A673 (cell line): ENCODE data around the gene LFNG. TPM values are rescaled to one million over a fixed set of nuclear protein-coding genes. Genes with fewer than 3 reads are reported as not detected.

ENCODE experiments used
- BruUV-seq: library from RNA; stranded (reverse); fragments of 400-500 nt; replicated peaks from 2 replicates; lab custom pipeline; 2021; lab: Mats Ljungman, UMichigan
- CTCF ChIA-PET: fragments of 300-600 bp; sonication (Branson Sonifier 250); formaldehyde crosslinking; loops from one replicate; lab custom pipeline; 2022; ENCODE audit warnings: antibody characterized with exemption; lab: Charles Lee
- POLR2A ChIA-PET: fragments of 300-600 bp; sonication (Branson Sonifier 250); formaldehyde crosslinking; loops from one replicate; lab custom pipeline; 2022; ENCODE audit warnings: antibody characterized with exemption; ENCODE audit not compliant: low non-redundant PET; lab: Charles Lee
- DNase-seq: peaks from one replicate; pipeline ENCODE4 v3.0.0-alpha.2; 2015; ENCODE audit warnings: low spot score
- H3K27ac ChIP-seq: fragments of 200-600 bp; sonication (generic); 2 replicates; pipeline ENCODE4 v1.5.1; 2016; ENCODE audit warnings: mixed run types, low read depth, mild to moderate bottlenecking, mixed read lengths, antibody characterized with exemption, low read length; ENCODE audit not compliant: poor library complexity, severe bottlenecking
- H3K27me3 ChIP-seq: fragments of 200-600 bp; sonication (generic); replicated peaks from 2 replicates; pipeline ENCODE4 v1.6.1; 2017; ENCODE audit warnings: mixed run types, low read depth, mild to moderate bottlenecking, mixed read lengths, antibody characterized with exemption, low read length; ENCODE audit not compliant: insufficient read depth, poor library complexity
- H3K36me3 ChIP-seq: fragments of 200-600 bp; sonication (generic); 2 replicates; pipeline ENCODE4 v1.6.1; 2016; ENCODE audit warnings: mixed run types, mild to moderate bottlenecking, mixed read lengths, antibody characterized with exemption, low read length; ENCODE audit not compliant: insufficient read depth, poor library complexity, severe bottlenecking
- H3K4me1 ChIP-seq: fragments of 200-600 bp; sonication (generic); 2 replicates; pipeline ENCODE4 v1.6.1; 2017; ENCODE audit warnings: mixed run types, mild to moderate bottlenecking, mixed read lengths, antibody characterized with exemption, low read length; ENCODE audit not compliant: insufficient read depth, poor library complexity, severe bottlenecking
- H3K4me3 ChIP-seq: fragments of 200-600 bp; sonication (generic); 2 replicates; pipeline ENCODE4 v1.5.1; 2016; ENCODE audit warnings: low read depth, mixed run types, mild to moderate bottlenecking, mixed read lengths, low read length; ENCODE audit not compliant: poor library complexity, severe bottlenecking
- H3K9me3 ChIP-seq: fragments of 200-600 bp; sonication (generic); 2 replicates; pipeline ENCODE4 v1.6.1; 2016; ENCODE audit warnings: mixed run types, low read depth, mild to moderate bottlenecking, mixed read lengths, antibody characterized with exemption, low read length; ENCODE audit not compliant: poor library complexity, severe bottlenecking
- CTCF ChIP-seq: fragments of 300-800, 200-600 bp; sonication (generic); conservative IDR thresholded peaks from 2 replicates; pipeline ENCODE4 v1.5.1; 2017; ENCODE audit warnings: low read depth, mild to moderate bottlenecking, antibody characterized with exemption, low read length, moderate library complexity, mixed read lengths
- EZH2 ChIP-seq: fragments of 200-600 bp; sonication (generic); IDR thresholded peaks from 2 replicates; pipeline ENCODE4 v1.6.1; 2017; ENCODE audit warnings: borderline replicate concordance, low read depth, mild to moderate bottlenecking, mixed read lengths, antibody characterized with exemption, low read length; ENCODE audit not compliant: poor library complexity, severe bottlenecking
- intact Hi-C: fragments of 100-400 bp; cut with micrococcal nuclease; formaldehyde crosslinking; loops from one replicate; pipeline ENCODE4 v1.10.0; 2022; ENCODE audit not compliant: unreplicated experiment
- total RNA-seq: library from RNA; stranded (reverse); gene quantifications from 2 replicates; pipeline ENCODE4 v1.2.3, GENCODE V29; 2021

LFNG gene
- total RNA-seq, 1 experiment from 2014 or later = 11.7 TPM

- ChIA-PET POLR2A (interaction anchor here (1.1 kb wide), 1 partner anchor 11 kb away, joined by 3 read pairs; no protein-coding TSS in a partner anchor), CTCF (no interaction called here)
- no peaks in the 10 kb centered on the region for H3K27me3 ChIP-seq
- no peak overlapping the region for H3K4me3 ChIP-seq
- no peaks in the 10 kb centered on the region for H3K4me1 ChIP-seq
- H3K9me3 ChIP-seq = no peaks in the 10 kb centered on the region
- peaks cover 47% of the 10 kb centered on the region for H3K36me3 ChIP-seq
- TF ChIP-seq EZH2 (no peak), CTCF (no peak)
- intact Hi-C loops = no loop called here
- H3K27ac ChIP-seq = no peak overlapping the region
- no TSS peak for BruUV-seq
- no peak for DNase-seq
These were observed 19.7 kb downstream of the LFNG start for GRCh38 chr7:2539031-2539911.

- POLR2A ChIA-PET = interaction anchor here (0.7 to 1.1 kb wide), 2 partner anchors 12 to 21 kb away, joined by 3 to 5 read pairs; no protein-coding TSS in a partner anchor
- BruUV-seq = no TSS peak
- CTCF ChIA-PET = no interaction called here
- Histone ChIP-seq H3K27ac (no peak overlapping the region), H3K9me3 (no peaks in the 10 kb centered on the region), H3K27me3 (no peaks in the 10 kb centered on the region), H3K36me3 (peaks cover 53% of the 10 kb centered on the region), H3K4me1 (no peaks in the 10 kb centered on the region), H3K4me3 (no peak overlapping the region)
- DNase-seq = no peak
- TF ChIP-seq CTCF (no peak), EZH2 (no peak)
- intact Hi-C loops = no loop called here
These were observed 20.6 kb downstream of the LFNG start for GRCh38 chr7:2540133-2540532.

- no peaks in the 10 kb centered on the region for H3K9me3 ChIP-seq
- CTCF ChIA-PET = no interaction called here
- H3K27ac ChIP-seq = no peak overlapping the region
- peaks cover 53% of the 10 kb centered on the region for H3K36me3 ChIP-seq
- POLR2A ChIA-PET = interaction anchor here (0.7 to 1.1 kb wide), 2 partner anchors 12 to 22 kb away, joined by 3 to 5 read pairs; no protein-coding TSS in a partner anchor
- intact Hi-C loops = no loop called here
- no TSS peak for BruUV-seq
- no peaks in the 10 kb centered on the region for H3K27me3 ChIP-seq
- H3K4me3 ChIP-seq = no peak overlapping the region
- TF ChIP-seq EZH2 (no peak), CTCF (no peak)
- H3K4me1 ChIP-seq = no peaks in the 10 kb centered on the region
- no peak for DNase-seq
These were observed 21.1 kb downstream of the LFNG start for GRCh38 chr7:2540641-2541051.
